PC-3 (cell line): ENCODE results near the gene GATA3. TPM values are rescaled to one million over a fixed set of nuclear protein-coding genes. Genes with fewer than 3 reads are reported as not detected.

Experiments
- ATAC-seq: fragments of 200-7000 bp; cut with Tn5 transposase; 2 replicates; pipeline ENCODE4 v1.9.1; 2020; ENCODE audit warnings: mild to moderate bottlenecking, moderate library complexity
- BruUV-seq: library from RNA; stranded (reverse); fragments of 400-500 nt; replicated peaks from 2 replicates; lab custom pipeline; 2021; lab: Mats Ljungman, UMichigan
- CTCF ChIA-PET: fragments of 300-600 bp; sonication (Branson Sonifier 250); formaldehyde crosslinking; loops from one replicate; lab custom pipeline; 2022; ENCODE audit warnings: antibody characterized with exemption; lab: Charles Lee
- POLR2A ChIA-PET: fragments of 300-600 bp; sonication (Branson Sonifier 250); formaldehyde crosslinking; loops from one replicate; lab custom pipeline; 2022; ENCODE audit warnings: antibody characterized with exemption; ENCODE audit not compliant: unreplicated experiment; lab: Charles Lee
- DNase-seq: peaks from one replicate; pipeline ENCODE4 v3.0.0-alpha.2; 2015
- H2AFZ ChIP-seq: fragments of 300-600 bp; sonication (generic); 2 replicates; pipeline ENCODE4 v1.6.0; 2016; ENCODE audit warnings: antibody characterized with exemption, low read length
- H3F3A ChIP-seq: fragments of 300-600 bp; sonication (generic); one replicate; pipeline ENCODE4 v1.6.0; 2017; ENCODE audit warnings: antibody characterized with exemption, low read length, control low read depth, mild to moderate bottlenecking; ENCODE audit not compliant: unreplicated experiment
- H3K27ac ChIP-seq: fragments of 300-600 bp; sonication (generic); 2 replicates; pipeline ENCODE4 v1.5.1; 2016; ENCODE audit warnings: mild to moderate bottlenecking, low read length
- H3K27me3 ChIP-seq: fragments of 300-600 bp; sonication (generic); 2 replicates; pipeline ENCODE4 v1.6.1; 2016; ENCODE audit warnings: low read length, mixed read lengths
- H3K36me3 ChIP-seq: fragments of 300-600 bp; sonication (generic); 2 replicates; pipeline ENCODE4 v1.6.1; 2016; ENCODE audit warnings: low read depth, mixed run types, low read length, mixed read lengths
- H3K4me1 ChIP-seq: fragments of 300-600 bp; sonication (generic); 2 replicates; pipeline ENCODE4 v1.5.1; 2016; ENCODE audit warnings: low read length; ENCODE audit not compliant: insufficient read depth
- H3K4me2 ChIP-seq: fragments of 300-600 bp; sonication (generic); 2 replicates; pipeline ENCODE4 v1.6.0; 2016; ENCODE audit warnings: low read length
- H3K4me3 ChIP-seq: fragments of 300-600 bp; sonication (generic); 2 replicates; pipeline ENCODE4 v1.5.1; 2016; ENCODE audit warnings: mild to moderate bottlenecking, low read length, mixed read lengths
- H3K79me2 ChIP-seq: fragments of 300-600 bp; sonication (generic); 2 replicates; pipeline ENCODE4 v1.6.1; 2017; ENCODE audit warnings: low read length, mixed read lengths
- H3K9ac ChIP-seq: fragments of 300-600 bp; sonication (generic); 2 replicates; pipeline ENCODE4 v1.6.0; 2016; ENCODE audit warnings: mild to moderate bottlenecking, low read length
- H3K9me2 ChIP-seq: fragments of 300-600 bp; sonication (generic); replicated peaks from 2 replicates; pipeline ENCODE4 v1.6.1; 2016; ENCODE audit warnings: mixed run types, low read length, mixed read lengths
- H3K9me3 ChIP-seq: fragments of 300-600 bp; sonication (generic); 2 replicates; pipeline ENCODE4 v1.6.1; 2016; ENCODE audit warnings: low read length, mixed read lengths
- H4K20me1 ChIP-seq: fragments of 300-600 bp; sonication (generic); 2 replicates; pipeline ENCODE4 v1.6.1; 2016; ENCODE audit warnings: low read length, mixed read lengths
- EZH2 ChIP-seq: fragments of 300-600 bp; sonication (generic); IDR thresholded peaks from one replicate; pipeline ENCODE4 v1.6.1; 2017; ENCODE audit warnings: antibody characterized with exemption, mild to moderate bottlenecking, low read length; ENCODE audit not compliant: unreplicated experiment
- EZH2phosphoT487 ChIP-seq: fragments of 300-600 bp; sonication (generic); IDR thresholded peaks from 2 replicates; pipeline ENCODE4 v1.6.1; 2018; ENCODE audit warnings: mild to moderate bottlenecking, antibody characterized with exemption, low read length, borderline replicate concordance
- intact Hi-C: fragments of 100-400 bp; cut with micrococcal nuclease; formaldehyde crosslinking; loops from 2 replicates; pipeline ENCODE4 v1.9.0; 2023
- total RNA-seq: library from RNA; depleted of rRNA; stranded (reverse); fragments of >200 nt; gene quantifications from 2 replicates; pipeline ENCODE4 v1.2.3, GENCODE V29; 2014
- TF ChIP-seq, protein P1 (sequence below): fragments of 300-600 bp; sonication (generic); conservative IDR thresholded peaks from 2 replicates; pipeline ENCODE4 v1.5.1; 2017; ENCODE audit warnings: antibody characterized with exemption, low read depth, mild to moderate bottlenecking, low read length

Gene GATA3
- total RNA-seq, 1 experiment from 2014 or later = 2.6 TPM

DNA sequence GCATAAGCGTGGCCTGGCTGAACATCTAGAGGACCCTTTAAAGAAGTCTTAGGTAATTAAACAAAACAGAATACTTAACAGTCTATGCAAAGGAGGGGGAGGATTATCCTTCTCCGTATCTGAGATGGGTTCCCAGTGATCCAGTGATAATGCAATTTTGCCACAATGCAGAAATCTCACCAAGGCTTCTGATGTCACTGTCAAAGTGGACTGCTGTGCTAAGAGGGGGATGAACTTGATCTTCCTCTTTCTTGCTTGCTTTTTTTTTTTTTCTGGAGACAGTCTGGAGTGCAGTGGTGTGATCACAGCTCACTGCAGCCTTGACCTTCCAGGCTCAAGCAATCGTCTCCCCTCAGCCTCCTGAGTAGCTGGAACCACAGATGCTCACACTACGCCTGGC is 30.8 kb downstream of the GATA3 start:
- ChIA-PET CTCF (no interaction called here), POLR2A (no interaction called here)
- H3K9ac ChIP-seq = no peak overlapping the region
- no peaks in the 10 kb centered on the region for H3K9me2 ChIP-seq
- H3F3A ChIP-seq = no peaks in the 10 kb centered on the region
- H3K27me3 ChIP-seq = no peaks in the 10 kb centered on the region
- H3K9me3 ChIP-seq = no peaks in the 10 kb centered on the region
- no peak overlapping the region for H3K27ac ChIP-seq
- H3K79me2 ChIP-seq = no peaks in the 10 kb centered on the region
- no peaks in the 10 kb centered on the region for H3K4me1 ChIP-seq
- no peak overlapping the region for H3K4me2 ChIP-seq
- TF ChIP-seq EZH2phosphoT487 = no peak
- TF ChIP-seq EZH2 = no peak
- TF ChIP-seq, protein P1, sequence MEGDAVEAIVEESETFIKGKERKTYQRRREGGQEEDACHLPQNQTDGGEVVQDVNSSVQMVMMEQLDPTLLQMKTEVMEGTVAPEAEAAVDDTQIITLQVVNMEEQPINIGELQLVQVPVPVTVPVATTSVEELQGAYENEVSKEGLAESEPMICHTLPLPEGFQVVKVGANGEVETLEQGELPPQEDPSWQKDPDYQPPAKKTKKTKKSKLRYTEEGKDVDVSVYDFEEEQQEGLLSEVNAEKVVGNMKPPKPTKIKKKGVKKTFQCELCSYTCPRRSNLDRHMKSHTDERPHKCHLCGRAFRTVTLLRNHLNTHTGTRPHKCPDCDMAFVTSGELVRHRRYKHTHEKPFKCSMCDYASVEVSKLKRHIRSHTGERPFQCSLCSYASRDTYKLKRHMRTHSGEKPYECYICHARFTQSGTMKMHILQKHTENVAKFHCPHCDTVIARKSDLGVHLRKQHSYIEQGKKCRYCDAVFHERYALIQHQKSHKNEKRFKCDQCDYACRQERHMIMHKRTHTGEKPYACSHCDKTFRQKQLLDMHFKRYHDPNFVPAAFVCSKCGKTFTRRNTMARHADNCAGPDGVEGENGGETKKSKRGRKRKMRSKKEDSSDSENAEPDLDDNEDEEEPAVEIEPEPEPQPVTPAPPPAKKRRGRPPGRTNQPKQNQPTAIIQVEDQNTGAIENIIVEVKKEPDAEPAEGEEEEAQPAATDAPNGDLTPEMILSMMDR = no peak
- H2AFZ ChIP-seq = no peak overlapping the region
- H3K4me3 ChIP-seq = no peak overlapping the region
- intact Hi-C loops = no loop called here
- H3K36me3 ChIP-seq = no peaks in the 10 kb centered on the region
- DNase-seq (no peak), ATAC-seq (no peak)
- no TSS peak for BruUV-seq
- no peaks in the 10 kb centered on the region for H4K20me1 ChIP-seq

DNA sequence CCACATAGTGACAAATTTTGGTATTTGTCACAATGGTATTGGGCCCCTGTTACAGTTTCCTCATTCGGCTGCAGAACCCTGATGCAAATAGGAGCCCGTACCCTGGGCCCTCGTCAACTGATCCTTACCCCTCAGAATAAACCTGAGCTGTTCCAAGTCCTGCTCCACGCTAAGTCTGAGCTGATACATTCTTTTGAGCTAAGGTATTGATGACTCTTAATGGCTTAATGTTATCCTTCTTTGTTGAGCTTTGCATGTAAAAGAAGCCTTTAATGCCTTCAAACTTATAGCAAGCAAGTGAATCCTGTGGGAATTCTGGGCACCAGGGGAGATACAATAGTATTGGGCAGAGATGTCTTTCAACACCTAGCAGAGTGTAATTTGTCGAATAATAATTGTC is 31.8 kb downstream of the GATA3 start:
- CTCF ChIA-PET = no interaction called here

DNA sequence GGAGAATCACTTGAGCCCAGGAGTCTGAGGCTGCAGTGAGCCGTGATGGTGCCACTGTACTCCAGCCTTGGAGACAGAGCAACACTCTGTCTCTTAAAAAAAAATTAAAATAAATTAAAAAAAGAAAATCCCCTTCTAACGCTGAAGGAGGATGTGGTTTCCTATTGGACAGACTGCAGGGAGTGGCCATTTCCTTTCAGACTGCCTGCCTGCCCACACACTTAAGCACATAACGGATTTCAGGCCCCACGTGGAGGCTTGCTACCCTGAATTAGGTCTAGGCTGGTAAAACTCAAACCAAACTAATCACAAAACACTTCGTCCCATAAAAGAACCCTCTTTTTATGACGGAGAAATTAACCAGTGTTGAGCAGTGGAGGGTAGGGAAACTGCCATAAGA is 34.0 kb downstream of the GATA3 start:
- Histone ChIP-seq H3K79me2 (no peaks in the 10 kb centered on the region), H2AFZ (no peak overlapping the region), H3K27ac (no peak overlapping the region), H3K27me3 (no peaks in the 10 kb centered on the region), H3K4me2 (no peak overlapping the region), H3K4me3 (no peak overlapping the region), H3K9ac (no peak overlapping the region), H3F3A (no peaks in the 10 kb centered on the region), H4K20me1 (no peaks in the 10 kb centered on the region), H3K4me1 (no peaks in the 10 kb centered on the region), H3K36me3 (no peaks in the 10 kb centered on the region), H3K9me3 (no peaks in the 10 kb centered on the region), H3K9me2 (no peaks in the 10 kb centered on the region)
- no TSS peak for BruUV-seq
- intact Hi-C loops = no loop called here
- DNase-seq = no peak
- no peak for TF ChIP-seq EZH2phosphoT487
- TF ChIP-seq, protein P1 = no peak
- TF ChIP-seq EZH2 = no peak
- CTCF ChIA-PET = no interaction called here
- ATAC-seq = no peak
- POLR2A ChIA-PET = no interaction called here

More for the DNA sequence above, 31.8 kb downstream of the GATA3 start:
- no peaks in the 10 kb centered on the region for H3K9me2 ChIP-seq
- intact Hi-C loops = no loop called here
- H3K9me3 ChIP-seq = no peaks in the 10 kb centered on the region
- no peaks in the 10 kb centered on the region for H3F3A ChIP-seq
- H3K79me2 ChIP-seq = no peaks in the 10 kb centered on the region
- DNase-seq (no peak), ATAC-seq (no peak)
- no peak overlapping the region for H3K9ac ChIP-seq
- no peaks in the 10 kb centered on the region for H3K36me3 ChIP-seq
- H3K27me3 ChIP-seq = no peaks in the 10 kb centered on the region
- POLR2A ChIA-PET = interaction anchor here (0.5 kb wide), 1 partner anchor 12 kb away, joined by 3 read pairs; no protein-coding TSS in a partner anchor
- no peaks in the 10 kb centered on the region for H4K20me1 ChIP-seq
- H2AFZ ChIP-seq = no peak overlapping the region
- H3K4me3 ChIP-seq = no peak overlapping the region
- H3K4me1 ChIP-seq = no peaks in the 10 kb centered on the region
- no peak for TF ChIP-seq EZH2phosphoT487
- no peak for TF ChIP-seq EZH2
- TF ChIP-seq, protein P1 = no peak
- H3K27ac ChIP-seq = no peak overlapping the region
- no peak overlapping the region for H3K4me2 ChIP-seq
- BruUV-seq = no TSS peak
